Measurements from ENCODE around the gene WT1.

The WT1 gene

GRCh38 chr11:32469791-32470190 is 34.5 kb upstream of the WT1 start:
- Mint-ChIP-seq H3K27ac (peak overlapping the region in 1 of 3 experiments; percentile 18), H3K36me3 (ENCODE audit: low read depth) (peaks cover 3% of the 10 kb centered on the region), H3K9me3 (no peaks in the 10 kb centered on the region), H3K4me1 (peaks cover 38% of the 10 kb centered on the region), H3K27me3 (ENCODE audit: low read depth) (no peaks in the 10 kb centered on the region), H3K4me3 (no peak overlapping the region)
- TF ChIP-seq CTCF (IDR thresholded peaks at IDR 0.05; ENCODE audit: unreplicated experiment in 3 of 3): no peak

GRCh38 chr11:32466279-32466915 is 31.1 kb upstream of the WT1 start:
- Mint-ChIP-seq H3K4me3 (no peak overlapping the region), H3K9me3 (no peaks in the 10 kb centered on the region), H3K36me3 (ENCODE audit: low read depth) (peaks cover 11% of the 10 kb centered on the region), H3K4me1 (peaks cover 23% of the 10 kb centered on the region), H3K27ac (peak overlapping the region; percentile 69 to 88 (median 85)), H3K27me3 (ENCODE audit: low read depth) (no peaks in the 10 kb centered on the region)
- no peak for TF ChIP-seq CTCF (IDR thresholded peaks at IDR 0.05; ENCODE audit: unreplicated experiment in 3 of 3)

- Mint-ChIP-seq H3K27ac (peak overlapping the region in 2 of 3 experiments; percentile 25 to 61), H3K4me1 (peaks cover 25% of the 10 kb centered on the region)
These were observed 28.7 kb upstream of the WT1 start for GRCh38 chr11:32464078-32464477.

GRCh38 chr11:32462011-32462690 is 26.8 kb upstream of the WT1 start:
- Mint-ChIP-seq H3K9me3 (no peaks in the 10 kb centered on the region), H3K27me3 (ENCODE audit: low read depth) (peaks cover 3% of the 10 kb centered on the region), H3K4me1 (peaks cover 25% of the 10 kb centered on the region), H3K36me3 (ENCODE audit: low read depth) (peaks cover 12% of the 10 kb centered on the region), H3K4me3 (peak overlapping the region in 1 of 3 experiments; percentile 7), H3K27ac (peak overlapping the region; percentile 83 to 88 (median 85))
- TF ChIP-seq CTCF (IDR thresholded peaks at IDR 0.05; ENCODE audit: unreplicated experiment in 3 of 3): no peak

More at GRCh38 chr11:32464078-32464477, 28.7 kb upstream of the WT1 start:
- Mint-ChIP-seq H3K27me3 (ENCODE audit: low read depth) (peaks cover 3% of the 10 kb centered on the region), H3K4me3 (no peak overlapping the region), H3K36me3 (ENCODE audit: low read depth) (peaks cover 8% of the 10 kb centered on the region), H3K9me3 (no peaks in the 10 kb centered on the region)
- TF ChIP-seq CTCF (IDR thresholded peaks at IDR 0.05; ENCODE audit: unreplicated experiment in 3 of 3): no peak

GRCh38 chr11:32456864-32457263 is 21.5 kb upstream of the WT1 start:
- peaks cover 23% of the 10 kb centered on the region for H3K36me3 Mint-ChIP-seq (ENCODE audit: low read depth)
- no peak overlapping the region for H3K4me3 Mint-ChIP-seq
- no peak for TF ChIP-seq CTCF (IDR thresholded peaks at IDR 0.05; ENCODE audit: unreplicated experiment in 3 of 3)
- no peak overlapping the region for H3K27ac Mint-ChIP-seq
- peaks cover 8% of the 10 kb centered on the region for H3K27me3 Mint-ChIP-seq (ENCODE audit: low read depth)
- peaks cover 22% of the 10 kb centered on the region for H3K4me1 Mint-ChIP-seq
- no peaks in the 10 kb centered on the region for H3K9me3 Mint-ChIP-seq

Measured in nephron (organoid).